Measurements from ENCODE around the gene METTL4. TPM values are rescaled to one million over a fixed set of nuclear protein-coding genes. Genes with fewer than 3 reads are reported as not detected.

The METTL4 gene
- total RNA-seq, 1 experiment from 2014 or later = 15.5 TPM

- no peak overlapping the region for H3K4me3 ChIP-seq (replicated peaks in 1 of 2; ENCODE audit: low read depth in 1 of 2, low read length in 2 of 2)
- H2AFZ ChIP-seq (ENCODE audit: low read depth, low read length, poor library complexity, severe bottlenecking) = no peak overlapping the region
- ChIA-PET POLR2A (no interaction called here), CTCF (interaction anchor here (1.8 kb wide), 1 partner anchor 9 kb away, joined by 7 read pairs; no protein-coding TSS in a partner anchor), RAD21 (ENCODE audit: low non-redundant PET in 1 of 2, low total read pairs in 2 of 2, uncharacterized antibody in 2 of 2, unreplicated experiment in 2 of 2) (no interaction called here)
- H3K27me3 ChIP-seq (ENCODE audit: insufficient read depth, low read length) = no peaks in the 10 kb centered on the region
- ATAC-seq (no peak), DNase-seq (ENCODE audit: low read depth, low spot score) (no peak)
- H3K36me3 ChIP-seq (ENCODE audit: control insufficient read depth in 1 of 2, insufficient read depth in 2 of 2, low read length in 2 of 2) = no peaks in the 10 kb centered on the region
- no peak overlapping the region for H3K9ac ChIP-seq (ENCODE audit: low read length)
- H4K20me1 ChIP-seq (ENCODE audit: insufficient read depth) = no peaks in the 10 kb centered on the region
- intact Hi-C loops (cut with micrococcal nuclease) = no loop called here
- H3K9me3 ChIP-seq (ENCODE audit: control insufficient read depth in 1 of 2, insufficient read depth in 1 of 2, low read depth in 1 of 2, low read length in 2 of 2) = no peaks in the 10 kb centered on the region
- no TSS peak for BruUV-seq (replicated peaks)
- no peak overlapping the region for H3K27ac ChIP-seq (ENCODE audit: low read depth, low read length)
- H3K4me1 ChIP-seq (ENCODE audit: control insufficient read depth in 1 of 2, insufficient read depth in 2 of 2, low read length in 2 of 2) = no peaks in the 10 kb centered on the region
- H3K9me2 ChIP-seq (ENCODE audit: insufficient read depth) = no peaks in the 10 kb centered on the region
- TF ChIP-seq EGR1 (IDR thresholded peaks at IDR 0.05; ENCODE audit: low read depth) (no peak), SP1 (IDR thresholded peaks at IDR 0.05; ENCODE audit: low read depth) (no peak), FOSL1 (IDR thresholded peaks at IDR 0.05; ENCODE audit: low read depth) (no peak), CTCF (IDR thresholded peaks at IDR 0.05 in 2 of 3, conservative IDR thresholded peaks at IDR 0.05 in 1 of 3; ENCODE audit: borderline replicate concordance in 1 of 3, insufficient read depth in 1 of 3, low read depth in 2 of 3, low read length in 2 of 3) (no peak), SIN3A (IDR thresholded peaks at IDR 0.05; ENCODE audit: low read depth) (no peak), POLR2A (IDR thresholded peaks at IDR 0.05; ENCODE audit: borderline replicate concordance, extremely low read depth, insufficient read depth, insufficient read length) (no peak), TCF7L2 (IDR thresholded peaks at IDR 0.05; ENCODE audit: borderline replicate concordance, extremely low read depth, insufficient read depth, insufficient read length) (no peak), SRF (IDR thresholded peaks at IDR 0.05; ENCODE audit: low read depth) (no peak), ZFX (IDR thresholded peaks at IDR 0.05) (no peak), YY1 (IDR thresholded peaks at IDR 0.05; ENCODE audit: extremely low read depth, insufficient replicate concordance, low read depth, low read length) (no peak), POLR2AphosphoS5 (IDR thresholded peaks at IDR 0.05; ENCODE audit: low read depth, low read length) (no peak), REST (IDR thresholded peaks at IDR 0.05; ENCODE audit: low read depth) (no peak), MAX (IDR thresholded peaks at IDR 0.05) (no peak)
- no peaks in the 10 kb centered on the region for H3K79me2 ChIP-seq (ENCODE audit: insufficient read depth, low read length)
- H3K4me2 ChIP-seq (ENCODE audit: low read length) = no peak overlapping the region
Observed at GRCh38 chr18:2532797-2533196, 38.5 kb downstream of the METTL4 start.
